Muscle of leg (tissue), 11 donors: ENCODE results near the gene RDH12. TPM values are rescaled to one million over a fixed set of nuclear protein-coding genes. Genes with fewer than 3 reads are reported as not detected.

Source experiments
- DNase-seq: peaks from one replicate; pipeline ENCODE4 v3.0.0; 2013
- H3K27ac ChIP-seq: one replicate; pipeline ENCODE4 v1.5.1; 2013; ENCODE audit warnings: mild to moderate bottlenecking, low read length, control low read depth
- H3K27me3 ChIP-seq: one replicate; pipeline ENCODE4 v1.6.1; 2013; ENCODE audit warnings: low read length; ENCODE audit not compliant: control insufficient read depth, insufficient read depth
- H3K36me3 ChIP-seq: one replicate; pipeline ENCODE4 v1.6.1; 2013; ENCODE audit warnings: low read length; ENCODE audit not compliant: control insufficient read depth, insufficient read depth
- H3K4me1 ChIP-seq: one replicate; pipeline ENCODE4 v1.6.1; 2013; ENCODE audit warnings: low read length; ENCODE audit not compliant: control insufficient read depth, insufficient read depth
- H3K4me3 ChIP-seq: one replicate; pipeline ENCODE4 v1.5.1; 2013; ENCODE audit warnings: low read length, control low read depth
- H3K9me3 ChIP-seq: replicated peaks from 2 replicates; pipeline ENCODE4 v1.6.1; 2013; ENCODE audit warnings: low read depth, low read length; ENCODE audit not compliant: control insufficient read depth
- whole genome bisulfite sequencing: methylation state at CpG from one replicate; pipeline ENCODE4 v1.1.5; 2013; ENCODE audit warnings: missing lambda C conversion rate; ENCODE audit not compliant: insufficient coverage; 5-methylcytosine and 5-hydroxymethylcytosine counted together
- polyA plus RNA-seq, 8 donors: library from polyadenylated mRNA; unstranded; fragments of 120-200 nt; gene quantifications; one replicate each; pipeline versions ENCODE4 v1.2.1 to v1.2.3, GENCODE V29; 2013; ENCODE audit warnings: inconsistent platforms in 1 of 8, low replicate concordance in 1 of 8; ENCODE audit not compliant: insufficient read length in 8 of 8, insufficient read depth in 1 of 8
- total RNA-seq: library from RNA; stranded (reverse); fragments of 120-200 nt; gene quantifications from one replicate; pipeline ENCODE4 v1.2.4, GENCODE V29; 2013

Gene RDH12
- total and polyA plus RNA-seq, 9 donors, result 0.30 to 1.2 (median 0.64) TPM

- Histone ChIP-seq H3K27me3 (no peaks in the 10 kb centered on the region), H3K36me3 (peaks cover 19% of the 10 kb centered on the region), H3K27ac (peak overlapping the region; percentile 55), H3K4me1 (peaks cover 16% of the 10 kb centered on the region), H3K9me3 (no peaks in the 10 kb centered on the region), H3K4me3 (no peak overlapping the region)
- DNase-seq, result peak; percentile 25
- WGBS, result no CpG with 5 or more reads among the region's 2 CpGs
These were observed 42.4 kb downstream of the RDH12 start for GRCh38 chr14:67744046-67744445.

- Histone ChIP-seq H3K36me3 (peaks cover 42% of the 10 kb centered on the region), H3K27me3 (no peaks in the 10 kb centered on the region), H3K9me3 (no peaks in the 10 kb centered on the region), H3K27ac (no peak overlapping the region), H3K4me3 (no peak overlapping the region), H3K4me1 (peaks cover 35% of the 10 kb centered on the region)
- no peak for DNase-seq
- 100% methylated on average over 1 of the region's 1 CpG for WGBS
These were observed 45.2 kb downstream of the RDH12 start for GRCh38 chr14:67746927-67747326.

- Histone ChIP-seq H3K27ac (no peak overlapping the region), H3K9me3 (no peaks in the 10 kb centered on the region), H3K36me3 (peaks cover 56% of the 10 kb centered on the region), H3K27me3 (no peaks in the 10 kb centered on the region), H3K4me1 (peaks cover 35% of the 10 kb centered on the region), H3K4me3 (no peak overlapping the region)
- WGBS, result 96% methylated on average over 8 of the region's 10 CpGs
- no peak for DNase-seq
These were observed 46.6 kb downstream of the RDH12 start for GRCh38 chr14:67748312-67748711.

- Histone ChIP-seq H3K36me3 (peaks cover 68% of the 10 kb centered on the region), H3K9me3 (no peaks in the 10 kb centered on the region), H3K4me3 (no peak overlapping the region), H3K27me3 (no peaks in the 10 kb centered on the region), H3K27ac (peak overlapping the region; percentile 82), H3K4me1 (peaks cover 29% of the 10 kb centered on the region)
- DNase-seq, result peak; percentile 85
- 73% methylated on average over 4 of the region's 6 CpGs for WGBS
These were observed 47.8 kb downstream of the RDH12 start for GRCh38 chr14:67749341-67750084.

- H3K36me3 ChIP-seq, result peaks cover 58% of the 10 kb centered on the region
- peaks cover 4% of the 10 kb centered on the region for H3K4me1 ChIP-seq
- peak; percentile 80 for DNase-seq
- no peak overlapping the region for H3K27ac ChIP-seq
- no peaks in the 10 kb centered on the region for H3K9me3 ChIP-seq
- no CpG with 5 or more reads among the region's 1 CpG for WGBS
- no peak overlapping the region for H3K4me3 ChIP-seq
- no peaks in the 10 kb centered on the region for H3K27me3 ChIP-seq
These were observed 54.8 kb downstream of the RDH12 start for GRCh38 chr14:67756496-67756895.

- WGBS, result 79% methylated on average over 3 of the region's 3 CpGs
These were observed 55.5 kb downstream of the RDH12 start for GRCh38 chr14:67757175-67757574.

GRCh38 chr14:67759916-67760315 lies 58.2 kb downstream of the RDH12 start:
- no CpG with 5 or more reads among the region's 2 CpGs for WGBS
- no peak overlapping the region for H3K4me3 ChIP-seq
- H3K9me3 ChIP-seq, result no peaks in the 10 kb centered on the region
- no peak overlapping the region for H3K27ac ChIP-seq
- no peak for DNase-seq
- H3K36me3 ChIP-seq, result peaks cover 46% of the 10 kb centered on the region
- peaks cover 4% of the 10 kb centered on the region for H3K4me1 ChIP-seq
- H3K27me3 ChIP-seq, result no peaks in the 10 kb centered on the region

More at GRCh38 chr14:67757175-67757574, 55.5 kb downstream of the RDH12 start:
- Histone ChIP-seq H3K36me3 (peaks cover 55% of the 10 kb centered on the region), H3K27me3 (no peaks in the 10 kb centered on the region), H3K4me1 (peaks cover 4% of the 10 kb centered on the region), H3K4me3 (no peak overlapping the region), H3K9me3 (no peaks in the 10 kb centered on the region), H3K27ac (no peak overlapping the region)
- no peak for DNase-seq

GRCh38 chr14:67762051-67762450 lies 60.4 kb downstream of the RDH12 start:
- no peaks in the 10 kb centered on the region for H3K27me3 ChIP-seq
- no peak overlapping the region for H3K4me3 ChIP-seq
- no peak for DNase-seq

GRCh38 chr14:67763158-67763822 lies 61.6 kb downstream of the RDH12 start:
- no peak overlapping the region for H3K27ac ChIP-seq
- 73% methylated on average over 1 of the region's 4 CpGs for WGBS
- H3K27me3 ChIP-seq, result no peaks in the 10 kb centered on the region
- DNase-seq, result no peak
- no peaks in the 10 kb centered on the region for H3K9me3 ChIP-seq
- no peak overlapping the region for H3K4me3 ChIP-seq
- peaks cover 64% of the 10 kb centered on the region for H3K36me3 ChIP-seq
- no peaks in the 10 kb centered on the region for H3K4me1 ChIP-seq

More at GRCh38 chr14:67762051-67762450, 60.4 kb downstream of the RDH12 start:
- Histone ChIP-seq H3K36me3 (peaks cover 56% of the 10 kb centered on the region), H3K4me1 (peaks cover 2% of the 10 kb centered on the region), H3K27ac (no peak overlapping the region), H3K9me3 (no peaks in the 10 kb centered on the region)
- 80% methylated on average over 5 of the region's 5 CpGs for WGBS

- H3K4me1 ChIP-seq, result no peaks in the 10 kb centered on the region
- H3K27ac ChIP-seq, result no peak overlapping the region
- H3K4me3 ChIP-seq, result no peak overlapping the region
- peaks cover 75% of the 10 kb centered on the region for H3K36me3 ChIP-seq
- no peak for DNase-seq
- H3K9me3 ChIP-seq, result no peaks in the 10 kb centered on the region
- WGBS, result no CpG with 5 or more reads among the region's 4 CpGs
- no peaks in the 10 kb centered on the region for H3K27me3 ChIP-seq
These were observed 62.8 kb downstream of the RDH12 start for GRCh38 chr14:67764496-67764895.
